Epithelial cell of esophagus (primary cell): Measurements from ENCODE around the gene CPSF4L.

Source experiments
- DNase-seq: peaks from one replicate; pipeline ENCODE4 v3.0.0; 2010; ENCODE audit warnings: low read depth
- H3K4me3 ChIP-seq: 2 replicates; pipeline ENCODE4 v1.5.1; 2011; ENCODE audit warnings: mild to moderate bottlenecking, low read length, control low read depth
- CTCF ChIP-seq: IDR thresholded peaks from 2 replicates; pipeline ENCODE4 v1.5.1; 2011; ENCODE audit warnings: low read depth, mild to moderate bottlenecking, low read length, control low read depth, inconsistent platforms; ENCODE audit not compliant: insufficient read depth; ENCODE audit errors: missing control alignments

The CPSF4L gene

DNA sequence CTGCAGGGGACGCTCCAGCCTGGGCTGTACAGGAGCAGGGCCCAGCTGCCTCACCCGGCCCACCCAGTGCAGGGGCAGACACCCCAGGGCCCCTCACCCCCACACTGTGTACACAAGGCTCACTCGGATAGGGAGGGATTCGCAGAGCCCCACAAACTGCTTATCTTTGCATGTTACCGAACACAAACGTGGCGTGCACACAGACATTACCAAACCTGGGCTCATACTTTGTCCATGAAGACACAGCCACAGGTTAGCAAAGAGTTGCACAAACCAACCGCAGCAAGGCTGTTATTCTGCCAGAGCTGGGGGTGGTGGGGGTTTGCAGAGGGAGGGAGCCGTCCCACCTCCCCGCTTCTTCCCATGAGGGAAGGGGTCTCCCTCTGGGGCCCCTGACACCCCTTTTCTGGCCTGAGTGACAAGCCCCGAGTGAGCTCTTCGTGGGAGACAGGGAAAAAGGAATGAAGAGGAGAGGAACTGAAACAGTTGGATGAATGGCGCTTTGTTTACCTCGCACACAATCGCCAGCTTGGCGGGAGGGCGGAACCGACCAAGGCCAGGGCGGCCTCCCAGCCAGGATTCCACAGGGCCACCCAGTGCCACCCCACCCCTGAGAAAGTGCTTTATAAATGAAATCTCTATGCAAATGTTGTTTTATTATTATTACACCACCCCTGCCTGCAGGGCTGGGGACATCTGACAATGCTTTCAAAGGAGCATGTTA, 434 bp upstream of the CPSF4L start:
- peak; percentile 47 for DNase-seq
- TF ChIP-seq CTCF: no peak
- H3K4me3 ChIP-seq: no peak overlapping the region

DNA sequence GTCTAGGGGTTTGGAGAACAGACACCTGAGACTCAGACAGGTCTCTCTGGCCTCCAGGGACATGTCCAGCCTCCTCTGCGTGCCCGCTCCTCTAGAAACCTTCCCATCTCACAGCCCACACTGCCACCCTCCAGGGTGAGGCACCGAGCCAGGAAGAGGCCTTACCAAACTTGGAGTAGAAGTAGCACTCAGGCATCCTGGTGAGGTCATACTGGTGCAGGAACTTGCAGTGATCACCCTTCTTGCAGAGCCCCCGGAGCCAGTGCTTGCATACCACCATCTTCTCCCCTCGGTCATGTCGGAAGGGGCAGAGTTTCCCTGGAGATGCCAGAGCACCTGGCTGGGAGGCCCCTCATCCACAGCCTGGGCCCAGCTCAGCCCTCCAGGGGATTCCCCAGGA, 4.2 kb downstream of the CPSF4L start:
- DNase-seq: no peak
- TF ChIP-seq CTCF: no peak
- no peak overlapping the region for H3K4me3 ChIP-seq

- no peak for DNase-seq
- TF ChIP-seq CTCF: no peak
- no peak overlapping the region for H3K4me3 ChIP-seq
These were observed 5.5 kb downstream of the CPSF4L start for GRCh38 chr17:73256220-73256619.

GRCh38 chr17:73255671-73256181, 6.0 kb downstream of the CPSF4L start:
- peak; percentile 99 for TF ChIP-seq CTCF
- H3K4me3 ChIP-seq: no peak overlapping the region
- DNase-seq: peak; percentile 59

GRCh38 chr17:73251871-73252270, 9.8 kb downstream of the CPSF4L start:
- no peak overlapping the region for H3K4me3 ChIP-seq
- no peak for TF ChIP-seq CTCF

DNA sequence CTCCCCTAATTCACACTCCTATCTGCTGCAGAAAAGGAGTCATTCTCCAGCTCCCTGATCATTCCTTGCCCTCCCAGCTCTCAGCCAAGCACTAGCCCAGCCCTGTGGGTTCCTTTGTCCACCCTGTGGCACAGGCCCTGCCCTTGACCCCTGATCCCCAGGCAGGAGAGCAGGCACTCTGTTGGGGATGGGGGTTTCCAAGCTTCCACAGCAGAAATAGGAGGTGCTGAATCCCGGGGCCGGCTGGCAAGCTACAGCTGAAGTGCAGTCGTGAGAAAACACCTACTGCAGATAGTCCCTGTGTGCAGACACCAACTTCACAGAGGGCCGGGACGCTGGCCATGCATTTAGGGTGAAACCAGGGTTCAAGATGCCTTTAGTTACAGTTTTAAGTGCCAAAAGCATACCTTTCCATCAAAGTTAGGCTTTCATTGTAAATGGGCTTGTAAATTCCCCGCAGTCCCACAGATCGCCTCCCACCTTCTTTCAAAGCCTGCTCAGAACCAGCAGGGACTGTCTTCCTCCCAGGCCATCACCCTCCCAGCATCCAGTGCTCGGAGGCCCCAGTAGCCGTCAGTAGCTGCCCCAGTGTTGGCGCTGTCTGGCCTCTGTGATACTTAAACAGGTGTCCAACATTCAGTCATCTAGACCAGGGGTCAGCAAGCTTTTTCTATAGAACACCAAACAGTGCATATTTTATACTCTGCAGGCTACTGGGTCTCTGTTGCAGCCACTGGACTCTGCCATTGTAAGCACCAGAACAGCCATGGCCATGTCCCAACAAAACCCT, 10.6 kb downstream of the CPSF4L start:
- DNase-seq: no peak
- no peak for TF ChIP-seq CTCF
- H3K4me3 ChIP-seq: no peak overlapping the region

More at GRCh38 chr17:73251871-73252270, 9.8 kb downstream of the CPSF4L start:
- no peak for DNase-seq

GRCh38 chr17:73249700-73250099, 12.0 kb downstream of the CPSF4L start:
- H3K4me3 ChIP-seq: no peak overlapping the region
- DNase-seq: no peak
- no peak for TF ChIP-seq CTCF
